Measurements from ENCODE around the gene NUDT14.

DNA sequence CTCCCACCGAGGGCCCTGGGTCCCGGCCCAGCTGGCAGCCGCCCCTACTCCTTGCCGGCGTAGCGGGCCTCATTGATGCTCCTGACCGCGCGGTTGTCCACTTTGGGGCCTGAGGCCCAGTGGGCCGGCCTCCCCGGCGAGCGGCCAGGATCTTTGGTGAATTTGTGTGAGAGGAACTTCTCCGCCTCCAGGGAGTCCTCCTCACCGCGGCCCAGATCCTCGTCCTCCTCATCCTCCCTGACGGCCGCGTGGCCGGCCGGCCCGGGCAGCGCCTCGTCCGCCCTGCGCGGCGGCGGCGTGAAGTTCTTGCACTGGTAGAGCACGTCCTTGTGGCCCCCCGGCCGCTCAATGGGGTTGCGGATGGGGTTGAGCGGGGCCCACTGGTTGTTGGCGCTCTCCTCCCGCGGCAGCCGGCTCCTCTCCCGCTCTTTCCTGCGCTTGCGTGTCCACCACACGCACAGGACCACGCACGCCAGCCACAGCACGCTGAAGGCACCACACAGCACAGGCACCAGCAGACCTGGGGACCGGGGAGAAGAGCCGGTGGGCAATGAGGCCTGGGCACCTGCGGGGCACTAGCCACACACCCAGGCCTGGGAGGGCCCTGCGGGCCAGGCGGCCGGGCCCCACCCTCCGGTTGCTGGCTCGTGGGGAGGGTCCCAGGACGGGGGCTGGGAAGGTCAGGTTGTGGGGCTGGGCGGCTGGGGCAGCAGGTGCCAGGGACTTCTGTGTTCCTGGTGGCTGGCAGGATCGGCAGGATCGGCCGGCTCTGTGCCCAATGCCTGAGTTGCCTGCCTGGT is 38.3 kb downstream of the NUDT14 start:
- TF ChIP-seq TAF1 (IDR thresholded peaks at IDR 0.05; ENCODE audit: borderline replicate concordance, insufficient read depth, low read length) (no peak), POLR2AphosphoS5 (IDR thresholded peaks at IDR 0.05; ENCODE audit: low read depth, low read length) (no peak), SIN3A (IDR thresholded peaks at IDR 0.05; ENCODE audit: borderline replicate concordance, insufficient read depth, low read length) (no peak)
- TF ChIP-seq, protein P1, sequence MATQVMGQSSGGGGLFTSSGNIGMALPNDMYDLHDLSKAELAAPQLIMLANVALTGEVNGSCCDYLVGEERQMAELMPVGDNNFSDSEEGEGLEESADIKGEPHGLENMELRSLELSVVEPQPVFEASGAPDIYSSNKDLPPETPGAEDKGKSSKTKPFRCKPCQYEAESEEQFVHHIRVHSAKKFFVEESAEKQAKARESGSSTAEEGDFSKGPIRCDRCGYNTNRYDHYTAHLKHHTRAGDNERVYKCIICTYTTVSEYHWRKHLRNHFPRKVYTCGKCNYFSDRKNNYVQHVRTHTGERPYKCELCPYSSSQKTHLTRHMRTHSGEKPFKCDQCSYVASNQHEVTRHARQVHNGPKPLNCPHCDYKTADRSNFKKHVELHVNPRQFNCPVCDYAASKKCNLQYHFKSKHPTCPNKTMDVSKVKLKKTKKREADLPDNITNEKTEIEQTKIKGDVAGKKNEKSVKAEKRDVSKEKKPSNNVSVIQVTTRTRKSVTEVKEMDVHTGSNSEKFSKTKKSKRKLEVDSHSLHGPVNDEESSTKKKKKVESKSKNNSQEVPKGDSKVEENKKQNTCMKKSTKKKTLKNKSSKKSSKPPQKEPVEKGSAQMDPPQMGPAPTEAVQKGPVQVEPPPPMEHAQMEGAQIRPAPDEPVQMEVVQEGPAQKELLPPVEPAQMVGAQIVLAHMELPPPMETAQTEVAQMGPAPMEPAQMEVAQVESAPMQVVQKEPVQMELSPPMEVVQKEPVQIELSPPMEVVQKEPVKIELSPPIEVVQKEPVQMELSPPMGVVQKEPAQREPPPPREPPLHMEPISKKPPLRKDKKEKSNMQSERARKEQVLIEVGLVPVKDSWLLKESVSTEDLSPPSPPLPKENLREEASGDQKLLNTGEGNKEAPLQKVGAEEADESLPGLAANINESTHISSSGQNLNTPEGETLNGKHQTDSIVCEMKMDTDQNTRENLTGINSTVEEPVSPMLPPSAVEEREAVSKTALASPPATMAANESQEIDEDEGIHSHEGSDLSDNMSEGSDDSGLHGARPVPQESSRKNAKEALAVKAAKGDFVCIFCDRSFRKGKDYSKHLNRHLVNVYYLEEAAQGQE (IDR thresholded peaks at IDR 0.05; ENCODE audit: insufficient read depth in 1 of 2, low read depth in 2 of 2, low read length in 2 of 2) = no peak

All from PFSK-1 (cell line).